ENCODE results near the gene PLXNA4.
"Not testable (repeated sequence)": the region's sequence is repeated elsewhere in the genome, so short reads cannot be mapped to it uniquely, and the experiment has no call there.

The PLXNA4 gene

GRCh38 chr7:132179080-132179430, 397.2 kb downstream of the PLXNA4 start:
- WGBS: 83% methylated on average over 10 of the region's 10 CpGs
- H3K4me3 ChIP-seq (ENCODE audit: low read length): no peak overlapping the region
- H3K27me3 ChIP-seq (ENCODE audit: insufficient read depth, low read length): no peaks in the 10 kb centered on the region
- H3K36me3 ChIP-seq (ENCODE audit: insufficient read depth, low read length): no peaks in the 10 kb centered on the region
- H3K27ac ChIP-seq (ENCODE audit: low read depth, low read length): no peak overlapping the region
- no peaks in the 10 kb centered on the region for H3K9me3 ChIP-seq (ENCODE audit: insufficient read depth, low read depth, low read length)
- peaks cover 4% of the 10 kb centered on the region; the same call in 1 of the 2 replicates for H3K4me1 ChIP-seq (ENCODE audit: insufficient read depth, low read length)
- no peak overlapping the region for H3K9ac ChIP-seq (ENCODE audit: low read depth, low read length)

DNA sequence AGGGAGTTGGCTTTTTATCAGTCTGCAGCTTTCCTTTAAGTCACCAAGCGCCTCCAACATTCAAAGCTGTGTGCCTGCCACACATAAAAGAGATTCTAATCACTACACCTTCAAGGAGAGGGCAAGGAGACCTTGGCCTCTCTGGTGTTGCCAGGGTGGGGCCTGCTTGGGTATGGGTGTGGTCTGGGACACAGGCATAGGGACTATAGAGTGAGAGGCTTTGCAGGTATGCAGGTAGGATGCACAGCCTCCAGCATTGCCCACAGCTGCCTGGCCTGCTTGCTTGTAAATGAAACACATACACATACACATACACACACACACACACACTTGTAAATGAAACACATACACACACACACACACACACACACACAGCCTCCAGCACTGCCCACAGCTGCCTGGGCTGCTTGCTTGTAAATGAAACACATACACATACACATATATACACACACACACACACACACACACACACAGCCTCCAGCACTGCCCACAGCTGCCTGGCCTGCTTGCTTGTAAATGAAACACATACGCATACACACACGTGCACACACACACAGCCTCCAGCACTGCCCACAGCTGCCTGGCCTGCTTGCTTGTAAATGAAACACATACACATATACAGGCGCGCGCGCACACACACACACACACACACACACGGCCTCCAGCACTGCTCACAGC, 397.7 kb downstream of the PLXNA4 start:
- H3K27ac ChIP-seq (ENCODE audit: low read depth, low read length); H3K36me3 ChIP-seq (ENCODE audit: insufficient read depth, low read length); H3K4me1 ChIP-seq (ENCODE audit: insufficient read depth, low read length); H3K4me3 ChIP-seq (ENCODE audit: low read length); H3K27me3 ChIP-seq (ENCODE audit: insufficient read depth, low read length); H3K9ac ChIP-seq (ENCODE audit: low read depth, low read length); H3K9me3 ChIP-seq (ENCODE audit: insufficient read depth, low read depth, low read length): not testable (repeated sequence)
- 85% methylated on average over 8 of the region's 8 CpGs for WGBS

DNA sequence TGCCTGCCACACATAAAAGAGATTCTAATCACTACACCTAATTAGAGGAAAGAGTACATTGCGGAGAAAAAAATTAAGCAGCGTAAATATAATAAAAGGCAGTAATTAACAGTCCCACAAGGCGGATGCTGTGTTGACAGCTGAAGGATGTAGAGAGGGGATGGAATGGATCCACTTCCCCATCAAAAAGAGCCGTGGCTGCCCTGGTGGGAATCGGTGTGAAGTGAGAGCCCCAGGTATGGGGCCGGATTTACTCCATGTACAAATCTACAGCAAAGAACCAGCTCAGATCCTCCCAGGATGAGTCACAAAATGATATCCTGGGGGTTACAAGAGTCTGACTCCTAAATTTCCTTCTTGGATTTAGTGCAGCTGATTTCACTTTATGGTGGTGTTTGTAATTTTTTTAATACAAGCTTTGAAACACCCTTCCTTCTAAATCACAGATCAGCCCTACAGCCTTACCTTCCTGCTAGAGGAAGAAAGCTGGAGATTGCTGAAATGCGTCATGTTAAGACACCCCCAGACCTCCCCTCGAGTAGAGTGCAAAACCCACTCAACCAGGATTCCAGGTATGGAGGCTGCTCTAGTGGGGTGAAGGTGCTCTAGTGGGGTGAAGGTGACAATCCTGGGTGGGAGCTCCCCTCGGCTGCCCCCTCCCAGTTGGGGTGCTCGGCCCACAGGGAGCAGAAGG, 398.4 kb downstream of the PLXNA4 start:
- H3K9ac ChIP-seq (ENCODE audit: low read depth, low read length): no peak overlapping the region
- H3K9me3 ChIP-seq (ENCODE audit: insufficient read depth, low read depth, low read length): no peaks in the 10 kb centered on the region
- WGBS: 91% methylated on average over 10 of the region's 10 CpGs
- no peak overlapping the region for H3K27ac ChIP-seq (ENCODE audit: low read depth, low read length)
- H3K27me3 ChIP-seq (ENCODE audit: insufficient read depth, low read length): no peaks in the 10 kb centered on the region
- no peaks in the 10 kb centered on the region for H3K4me1 ChIP-seq (ENCODE audit: insufficient read depth, low read length)
- no peak overlapping the region for H3K4me3 ChIP-seq (ENCODE audit: low read length)
- H3K36me3 ChIP-seq (ENCODE audit: insufficient read depth, low read length): no peaks in the 10 kb centered on the region

GRCh38 chr7:132176719-132177118, 399.6 kb downstream of the PLXNA4 start:
- Histone ChIP-seq H3K27me3 (ENCODE audit: insufficient read depth, low read length) (no peaks in the 10 kb centered on the region), H3K9me3 (ENCODE audit: insufficient read depth, low read depth, low read length) (no peaks in the 10 kb centered on the region), H3K36me3 (ENCODE audit: insufficient read depth, low read length) (no peaks in the 10 kb centered on the region), H3K9ac (ENCODE audit: low read depth, low read length) (no peak overlapping the region), H3K4me1 (ENCODE audit: insufficient read depth, low read length) (no peaks in the 10 kb centered on the region), H3K27ac (ENCODE audit: low read depth, low read length) (no peak overlapping the region), H3K4me3 (ENCODE audit: low read length) (no peak overlapping the region)
- 90% methylated on average over 8 of the region's 8 CpGs for WGBS

GRCh38 chr7:132171130-132171576, 405.1 kb downstream of the PLXNA4 start:
- WGBS: 85% methylated on average over 5 of the region's 5 CpGs
- Histone ChIP-seq H3K27me3 (ENCODE audit: insufficient read depth, low read length) (no peaks in the 10 kb centered on the region), H3K36me3 (ENCODE audit: insufficient read depth, low read length) (no peaks in the 10 kb centered on the region)

DNA sequence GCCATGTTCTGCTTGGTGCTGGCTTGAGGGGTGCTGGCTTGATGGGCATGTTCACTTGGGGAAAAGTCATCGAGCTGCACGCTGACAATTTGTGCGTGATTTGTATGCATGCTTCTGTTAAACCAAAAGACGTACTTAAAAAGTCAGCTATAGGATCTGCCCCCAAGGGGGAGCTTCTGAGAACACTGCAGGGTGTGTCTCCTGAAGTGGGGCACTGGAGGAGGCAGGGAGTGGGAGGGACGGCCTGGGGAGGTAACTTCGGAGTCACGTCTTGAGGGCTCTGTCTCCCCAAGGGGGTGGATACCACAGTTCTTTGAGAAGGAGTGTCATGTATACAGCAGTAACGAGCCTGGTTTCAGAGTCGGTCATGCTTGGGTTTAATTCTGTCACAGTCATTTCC, 406.5 kb downstream of the PLXNA4 start:
- 77% methylated on average over 9 of the region's 9 CpGs for WGBS

More at GRCh38 chr7:132171130-132171576, 405.1 kb downstream of the PLXNA4 start:
- H3K4me3 ChIP-seq (ENCODE audit: low read length): no peak overlapping the region
- no peak overlapping the region for H3K27ac ChIP-seq (ENCODE audit: low read depth, low read length)
- H3K4me1 ChIP-seq (ENCODE audit: insufficient read depth, low read length): no peaks in the 10 kb centered on the region
- no peak overlapping the region for H3K9ac ChIP-seq (ENCODE audit: low read depth, low read length)
- no peaks in the 10 kb centered on the region for H3K9me3 ChIP-seq (ENCODE audit: insufficient read depth, low read depth, low read length)

GRCh38 chr7:132168239-132168638, 408.0 kb downstream of the PLXNA4 start:
- H3K4me1 ChIP-seq (ENCODE audit: insufficient read depth, low read length): no peaks in the 10 kb centered on the region
- H3K9ac ChIP-seq (ENCODE audit: low read depth, low read length): no peak overlapping the region
- H3K9me3 ChIP-seq (ENCODE audit: insufficient read depth, low read depth, low read length): no peaks in the 10 kb centered on the region
- H3K4me3 ChIP-seq (ENCODE audit: low read length): no peak overlapping the region
- H3K27me3 ChIP-seq (ENCODE audit: insufficient read depth, low read length): no peaks in the 10 kb centered on the region
- WGBS: 95% methylated on average over 17 of the region's 17 CpGs
- H3K27ac ChIP-seq (ENCODE audit: low read depth, low read length): no peak overlapping the region
- H3K36me3 ChIP-seq (ENCODE audit: insufficient read depth, low read length): no peaks in the 10 kb centered on the region

More for the DNA sequence above, 406.5 kb downstream of the PLXNA4 start:
- H3K9ac ChIP-seq (ENCODE audit: low read depth, low read length): no peak overlapping the region
- H3K4me3 ChIP-seq (ENCODE audit: low read length): no peak overlapping the region
- H3K27me3 ChIP-seq (ENCODE audit: insufficient read depth, low read length): no peaks in the 10 kb centered on the region
- H3K9me3 ChIP-seq (ENCODE audit: insufficient read depth, low read depth, low read length): no peaks in the 10 kb centered on the region
- no peaks in the 10 kb centered on the region for H3K36me3 ChIP-seq (ENCODE audit: insufficient read depth, low read length)
- H3K4me1 ChIP-seq (ENCODE audit: insufficient read depth, low read length): no peaks in the 10 kb centered on the region
- no peak overlapping the region for H3K27ac ChIP-seq (ENCODE audit: low read depth, low read length)

- not testable (repeated sequence) for H3K4me3 ChIP-seq (ENCODE audit: low read length); H3K36me3 ChIP-seq (ENCODE audit: insufficient read depth, low read length); H3K27ac ChIP-seq (ENCODE audit: low read depth, low read length); H3K27me3 ChIP-seq (ENCODE audit: insufficient read depth, low read length); H3K4me1 ChIP-seq (ENCODE audit: insufficient read depth, low read length); H3K9me3 ChIP-seq (ENCODE audit: insufficient read depth, low read depth, low read length); H3K9ac ChIP-seq (ENCODE audit: low read depth, low read length)
- WGBS: 93% methylated on average over 7 of the region's 7 CpGs
Observed at GRCh38 chr7:132165695-132166094, 410.6 kb downstream of the PLXNA4 start.

DNA sequence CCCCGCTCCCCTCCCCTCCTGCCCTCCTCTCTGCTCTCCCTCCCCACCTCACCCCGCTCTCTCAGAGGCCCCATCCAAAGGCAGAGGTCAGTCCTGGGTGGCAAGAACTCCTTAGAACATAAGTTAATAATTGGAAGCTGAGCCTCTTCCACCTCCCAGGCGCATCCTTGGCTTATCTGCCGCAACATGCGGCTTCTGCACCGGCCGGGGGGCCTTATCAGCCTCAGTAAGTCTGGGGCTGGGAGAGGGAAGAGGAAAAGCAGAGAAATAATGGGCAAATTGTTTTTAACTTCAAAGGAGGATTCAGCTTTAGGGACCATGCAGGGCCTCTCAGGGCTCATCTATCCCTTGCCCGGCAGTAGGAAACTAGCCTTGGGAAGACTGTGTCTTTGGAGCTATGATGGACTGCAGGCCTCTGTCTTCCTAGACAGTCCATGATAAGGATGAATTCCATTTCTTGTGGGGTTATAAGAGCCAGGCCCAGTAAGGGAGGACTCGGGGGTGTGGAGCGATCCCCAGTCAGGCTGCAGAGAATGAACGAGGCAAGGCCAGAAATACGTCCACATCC, 411.6 kb downstream of the PLXNA4 start:
- Histone ChIP-seq H3K36me3 (ENCODE audit: insufficient read depth, low read length) (no peaks in the 10 kb centered on the region), H3K4me3 (ENCODE audit: low read length) (no peak overlapping the region), H3K27me3 (ENCODE audit: insufficient read depth, low read length) (no peaks in the 10 kb centered on the region), H3K27ac (ENCODE audit: low read depth, low read length) (no peak overlapping the region), H3K9ac (ENCODE audit: low read depth, low read length) (no peak overlapping the region), H3K9me3 (ENCODE audit: insufficient read depth, low read depth, low read length) (no peaks in the 10 kb centered on the region), H3K4me1 (ENCODE audit: insufficient read depth, low read length) (peaks cover 10% of the 10 kb centered on the region)
- WGBS: 90% methylated on average over 11 of the region's 12 CpGs

- H3K9ac ChIP-seq (ENCODE audit: low read depth, low read length): no peak overlapping the region
- peaks cover 10% of the 10 kb centered on the region for H3K4me1 ChIP-seq (ENCODE audit: insufficient read depth, low read length)
- no peaks in the 10 kb centered on the region for H3K36me3 ChIP-seq (ENCODE audit: insufficient read depth, low read length)
- H3K4me3 ChIP-seq (ENCODE audit: low read length): no peak overlapping the region
- no peak overlapping the region for H3K27ac ChIP-seq (ENCODE audit: low read depth, low read length)
- no peaks in the 10 kb centered on the region for H3K9me3 ChIP-seq (ENCODE audit: insufficient read depth, low read depth, low read length)
- 62% methylated on average over 10 of the region's 12 CpGs for WGBS
- no peaks in the 10 kb centered on the region for H3K27me3 ChIP-seq (ENCODE audit: insufficient read depth, low read length)
Observed at GRCh38 chr7:132162556-132163144, 413.6 kb downstream of the PLXNA4 start.

DNA sequence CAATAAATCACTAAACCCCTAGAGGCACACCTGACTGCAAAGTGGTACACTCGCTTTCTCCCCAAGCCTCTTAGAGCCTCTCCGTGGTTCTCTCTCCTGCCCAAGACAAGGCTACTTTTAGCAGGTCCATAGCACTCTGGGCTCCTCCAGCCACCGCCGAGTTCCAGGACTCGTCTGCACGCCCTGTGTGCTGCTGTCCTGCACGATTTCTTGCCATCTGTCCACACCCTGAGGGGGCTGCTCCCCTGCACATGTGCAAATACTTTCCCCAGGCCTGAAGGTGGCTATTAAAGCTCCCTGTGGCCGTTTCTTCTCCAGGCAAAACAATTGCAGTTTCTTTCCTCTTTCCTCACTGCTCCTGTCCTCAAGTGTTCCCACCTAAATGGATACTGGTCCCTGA, 414.3 kb downstream of the PLXNA4 start:
- Histone ChIP-seq H3K27ac (ENCODE audit: low read depth, low read length) (no peak overlapping the region), H3K36me3 (ENCODE audit: insufficient read depth, low read length) (no peaks in the 10 kb centered on the region), H3K4me3 (ENCODE audit: low read length) (no peak overlapping the region), H3K9ac (ENCODE audit: low read depth, low read length) (no peak overlapping the region), H3K4me1 (ENCODE audit: insufficient read depth, low read length) (peaks cover 10% of the 10 kb centered on the region), H3K9me3 (ENCODE audit: insufficient read depth, low read depth, low read length) (no peaks in the 10 kb centered on the region), H3K27me3 (ENCODE audit: insufficient read depth, low read length) (no peaks in the 10 kb centered on the region)
- WGBS: 89% methylated on average over 8 of the region's 8 CpGs

All from HUES64 (cell line).